ENCODE results near the gene VSIG4.
A peak's percentile ranks its signal among the peaks of the same experiment; 100 is the strongest.

VSIG4 gene

GRCh38 chrX:66009231-66009845 is 30.5 kb downstream of the VSIG4 start (continued):
- TF ChIP-seq TSHZ1 (tag by site-specific recombination; IDR thresholded peaks at IDR 0.05; ENCODE audit: borderline replicate concordance) (no peak), ZNF558 (tag by site-specific recombination; IDR thresholded peaks at IDR 0.05) (no peak)

GRCh38 chrX:66008328-66008970 is 31.4 kb downstream of the VSIG4 start:
- ChIA-PET POLR2A (no interaction called here), CTCF (no interaction called here)
- H3K9me3 ChIP-seq (ENCODE audit: control insufficient read depth, insufficient read depth, low read depth, low read length) = no peaks in the 10 kb centered on the region
- no peak overlapping the region for H3K4me3 ChIP-seq (ENCODE audit: low read depth, low read length)
- TF ChIP-seq REST (tag by site-specific recombination; IDR thresholded peaks at IDR 0.05) (no peak), PRDM1 (tag by site-specific recombination; IDR thresholded peaks at IDR 0.05) (0 out of 2 replicates have a peak, but pooled peaks have one; percentile 19), ZSCAN4 (tag by site-specific recombination; IDR thresholded peaks at IDR 0.05) (no peak), ZNF626 (tag by site-specific recombination; IDR thresholded peaks at IDR 0.05) (no peak)
- H3K4me1 ChIP-seq (ENCODE audit: control insufficient read depth, insufficient read depth, low read length) = no peaks in the 10 kb centered on the region
- H3K27ac ChIP-seq (ENCODE audit: extremely low read depth, low read depth, low read length) = no peak overlapping the region
- H3K36me3 ChIP-seq (ENCODE audit: control insufficient read depth in 2 of 2, insufficient read depth in 1 of 2, low read length in 2 of 2) = no peaks in the 10 kb centered on the region

- no peak for TF ChIP-seq ZBTB8A (tag by site-specific recombination; IDR thresholded peaks at IDR 0.05)
- no peak for TF ChIP-seq ZFP37 (tag by site-specific recombination; IDR thresholded peaks at IDR 0.05)
- no peak for TF ChIP-seq ZNF169 (tag by site-specific recombination; IDR thresholded peaks at IDR 0.05)
- no peak for TF ChIP-seq KLF9 (tag by site-specific recombination; IDR thresholded peaks at IDR 0.05; ENCODE audit: low read depth)
- CTCF ChIA-PET = no interaction called here
- Histone ChIP-seq H3K4me3 (ENCODE audit: low read depth, low read length) (no peak overlapping the region), H3K9me3 (ENCODE audit: control insufficient read depth, insufficient read depth, low read depth, low read length) (no peaks in the 10 kb centered on the region), H3K36me3 (ENCODE audit: control insufficient read depth in 2 of 2, insufficient read depth in 1 of 2, low read length in 2 of 2) (no peaks in the 10 kb centered on the region), H3K27ac (ENCODE audit: extremely low read depth, low read depth, low read length) (no peak overlapping the region), H3K4me1 (ENCODE audit: control insufficient read depth, insufficient read depth, low read length) (no peaks in the 10 kb centered on the region)
- POLR2A ChIA-PET = no interaction called here
Measured at GRCh38 chrX:66007851-66008250, 32.0 kb downstream of the VSIG4 start.
